OCI-LY3 (cell line): Measurements from ENCODE around the gene WEE1.

ENCODE experiments used
- H2AFZ ChIP-seq: fragments of 200-600, 300-600 bp; shearing (Covaris generic); 2 replicates; pipeline ENCODE4 v1.6.0; 2014; ENCODE audit warnings: antibody characterized with exemption, low read depth, low read length
- H3K27ac ChIP-seq: fragments of 200-600, 300-600 bp; sonication (generic); 2 replicates; pipeline ENCODE4 v1.5.1; 2014; ENCODE audit warnings: mild to moderate bottlenecking, low read length, moderate library complexity, mixed read lengths
- H3K27me3 ChIP-seq: fragments of 200-600, 300-600 bp; sonication (generic); 2 replicates; pipeline ENCODE4 v1.6.1; 2014; ENCODE audit warnings: low read depth, low read length, mixed read lengths
- H3K36me3 ChIP-seq: fragments of 200-600, 300-600 bp; sonication (generic); replicated peaks from 2 replicates; pipeline ENCODE3; 2014; ENCODE audit warnings: low read depth, low read length, mixed read lengths
- H3K4me1 ChIP-seq: fragments of 300-600, 200-600 bp; sonication (generic); 2 replicates; pipeline ENCODE4 v1.6.1; 2014; ENCODE audit warnings: low read length, mixed read lengths
- H3K4me2 ChIP-seq: fragments of 200-600, 300-600 bp; sonication (generic); 2 replicates; pipeline ENCODE4 v1.6.1; 2014; ENCODE audit warnings: low read length, mixed read lengths
- H3K4me3 ChIP-seq: fragments of 300-600, 200-600 bp; sonication (generic); 2 replicates; pipeline ENCODE4 v1.5.1; 2014; ENCODE audit warnings: antibody characterized with exemption, mild to moderate bottlenecking, low read length, moderate library complexity
- H3K79me2 ChIP-seq: fragments of 300-600, 200-600 bp; shearing (Covaris generic); 2 replicates; pipeline ENCODE4 v1.6.1; 2014; ENCODE audit warnings: mild to moderate bottlenecking, low read length, mixed read lengths
- H3K9ac ChIP-seq: fragments of 300-600, 200-600 bp; shearing (Covaris generic); 2 replicates; pipeline ENCODE4 v1.6.0; 2014; ENCODE audit warnings: mild to moderate bottlenecking, low read length, moderate library complexity
- H3K9me3 ChIP-seq: fragments of 200-600, 300-600 bp; shearing (Covaris generic); 2 replicates; pipeline ENCODE4 v1.6.1; 2014; ENCODE audit warnings: low read length, mixed read lengths; ENCODE audit not compliant: insufficient read depth
- H4K20me1 ChIP-seq: fragments of 200-600, 300-600 bp; sonication (generic); 2 replicates; pipeline ENCODE4 v1.6.1; 2016; ENCODE audit warnings: low read length, mixed read lengths; ENCODE audit not compliant: insufficient read depth
- EZH2phosphoT487 ChIP-seq: fragments of 200-600 bp; shearing (Covaris generic); IDR thresholded peaks from 2 replicates; pipeline ENCODE4 v1.6.1; 2018; ENCODE audit warnings: antibody characterized with exemption, mixed run types, low read depth
- TF ChIP-seq, protein P1 (sequence below): fragments of 200-600, 300-600 bp; sonication (generic); IDR thresholded peaks from 2 replicates; pipeline ENCODE4 v1.5.1; 2014; ENCODE audit warnings: antibody characterized with exemption, low read length, low read depth

The WEE1 gene

DNA sequence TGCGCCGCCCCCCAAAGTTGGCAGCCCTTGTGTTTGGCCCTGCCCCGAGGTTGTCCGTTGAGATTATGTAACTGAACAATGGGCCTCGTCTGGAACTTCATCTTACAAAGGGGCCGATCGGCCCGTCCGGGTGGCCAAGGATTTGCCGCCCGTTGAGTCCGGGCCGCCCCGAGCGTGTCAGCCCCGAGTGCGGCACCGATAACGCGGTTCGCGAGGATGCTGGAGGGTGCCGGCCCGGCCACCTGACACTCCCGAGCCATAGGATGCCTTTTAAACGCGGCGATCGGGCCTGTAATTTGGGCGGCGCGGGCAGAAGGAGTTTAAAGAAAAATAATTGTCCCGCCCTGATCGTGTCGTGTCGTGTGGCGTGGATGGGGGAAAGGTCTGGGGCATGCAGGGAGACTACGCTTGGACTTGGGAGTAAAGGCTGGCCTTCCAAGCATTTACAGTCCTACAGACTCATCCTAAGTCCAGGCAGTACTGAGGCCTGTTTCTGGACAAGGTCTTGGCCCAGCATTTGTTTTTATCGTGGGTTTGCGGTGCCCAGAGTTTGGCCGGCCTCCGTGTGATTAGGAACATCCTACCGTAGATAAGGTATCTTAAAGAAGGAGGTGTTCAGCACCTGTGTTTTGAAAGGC is 1.3 kb downstream of the WEE1 start:
- Histone ChIP-seq H3K79me2 (peaks cover 69% of the 10 kb centered on the region), H3K4me1 (peaks cover 48% of the 10 kb centered on the region), H4K20me1 (peaks cover 38% of the 10 kb centered on the region), H3K4me2 (peak overlapping the region; percentile 91), H3K9me3 (no peaks in the 10 kb centered on the region), H3K27ac (peak overlapping the region; percentile 77), H3K36me3 (peaks cover 50% of the 10 kb centered on the region), H3K4me3 (peak overlapping the region; percentile 95), H2AFZ (no peak overlapping the region), H3K9ac (peak overlapping the region; percentile 89), H3K27me3 (no peaks in the 10 kb centered on the region)
- TF ChIP-seq, protein P1, sequence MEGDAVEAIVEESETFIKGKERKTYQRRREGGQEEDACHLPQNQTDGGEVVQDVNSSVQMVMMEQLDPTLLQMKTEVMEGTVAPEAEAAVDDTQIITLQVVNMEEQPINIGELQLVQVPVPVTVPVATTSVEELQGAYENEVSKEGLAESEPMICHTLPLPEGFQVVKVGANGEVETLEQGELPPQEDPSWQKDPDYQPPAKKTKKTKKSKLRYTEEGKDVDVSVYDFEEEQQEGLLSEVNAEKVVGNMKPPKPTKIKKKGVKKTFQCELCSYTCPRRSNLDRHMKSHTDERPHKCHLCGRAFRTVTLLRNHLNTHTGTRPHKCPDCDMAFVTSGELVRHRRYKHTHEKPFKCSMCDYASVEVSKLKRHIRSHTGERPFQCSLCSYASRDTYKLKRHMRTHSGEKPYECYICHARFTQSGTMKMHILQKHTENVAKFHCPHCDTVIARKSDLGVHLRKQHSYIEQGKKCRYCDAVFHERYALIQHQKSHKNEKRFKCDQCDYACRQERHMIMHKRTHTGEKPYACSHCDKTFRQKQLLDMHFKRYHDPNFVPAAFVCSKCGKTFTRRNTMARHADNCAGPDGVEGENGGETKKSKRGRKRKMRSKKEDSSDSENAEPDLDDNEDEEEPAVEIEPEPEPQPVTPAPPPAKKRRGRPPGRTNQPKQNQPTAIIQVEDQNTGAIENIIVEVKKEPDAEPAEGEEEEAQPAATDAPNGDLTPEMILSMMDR = no peak
- no peak for TF ChIP-seq EZH2phosphoT487

DNA sequence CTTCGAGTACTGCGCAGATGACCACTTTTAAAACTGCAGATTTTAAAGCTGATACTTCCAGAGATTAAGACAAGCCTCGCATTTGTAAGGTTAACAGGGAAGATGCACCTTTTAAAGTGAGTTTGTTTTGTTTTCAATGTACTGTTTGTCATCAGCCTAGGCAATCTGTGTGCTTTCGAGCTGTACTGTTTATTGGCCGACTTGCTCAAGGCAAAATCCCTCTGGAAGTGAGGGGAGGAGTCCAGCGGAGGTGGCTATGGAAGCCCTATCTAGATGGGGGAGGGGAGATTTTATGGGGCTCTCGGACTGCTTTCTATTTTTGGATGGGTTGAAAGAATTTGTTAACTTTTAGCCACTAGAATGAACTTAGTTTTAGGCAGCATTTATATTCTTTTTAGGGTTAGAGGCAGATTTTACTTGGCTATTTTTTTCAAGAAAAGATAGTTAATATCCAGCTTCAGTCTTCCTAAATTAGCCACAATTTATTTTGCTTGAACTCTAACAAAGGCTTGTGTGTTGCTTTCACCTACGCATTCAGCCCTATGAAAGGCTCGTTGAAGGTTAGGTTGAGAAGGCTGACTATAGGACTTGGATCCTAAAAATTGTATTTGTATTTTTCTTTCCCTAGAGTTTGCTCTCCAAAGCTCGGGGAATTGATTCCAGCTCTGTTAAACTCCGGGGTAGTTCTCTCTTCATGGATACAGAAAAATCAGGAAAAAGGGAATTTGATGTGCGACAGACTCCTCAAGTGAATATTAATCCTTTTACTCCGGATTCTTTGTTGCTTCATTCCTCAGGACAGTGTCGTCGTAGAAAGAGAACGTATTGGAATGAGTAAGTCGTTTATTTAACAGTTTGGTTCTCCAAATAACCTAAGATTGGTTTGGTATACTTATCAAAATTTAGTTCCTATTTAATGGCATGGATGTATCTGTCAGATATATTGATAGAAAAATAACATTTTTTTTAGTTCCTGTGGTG is 2.1 kb downstream of the WEE1 start:
- Histone ChIP-seq H2AFZ (no peak overlapping the region), H4K20me1 (peaks cover 42% of the 10 kb centered on the region), H3K4me2 (peak overlapping the region; percentile 91), H3K4me3 (peak overlapping the region; percentile 95), H3K9me3 (no peaks in the 10 kb centered on the region), H3K79me2 (peaks cover 77% of the 10 kb centered on the region), H3K4me1 (peaks cover 40% of the 10 kb centered on the region), H3K36me3 (peaks cover 56% of the 10 kb centered on the region), H3K27ac (peak overlapping the region; percentile 77), H3K9ac (peak overlapping the region; percentile 89), H3K27me3 (no peaks in the 10 kb centered on the region)
- TF ChIP-seq, protein P1 = no peak
- TF ChIP-seq EZH2phosphoT487 = no peak

- Histone ChIP-seq H3K4me3 (peak overlapping the region; percentile 95), H2AFZ (no peak overlapping the region), H3K79me2 (peaks cover 90% of the 10 kb centered on the region), H4K20me1 (peaks cover 49% of the 10 kb centered on the region), H3K9ac (peak overlapping the region; percentile 89), H3K27me3 (no peaks in the 10 kb centered on the region), H3K27ac (peak overlapping the region; percentile 77), H3K9me3 (no peaks in the 10 kb centered on the region), H3K4me2 (peak overlapping the region; percentile 91), H3K4me1 (peaks cover 27% of the 10 kb centered on the region), H3K36me3 (peaks cover 69% of the 10 kb centered on the region)
- TF ChIP-seq EZH2phosphoT487 = no peak
- TF ChIP-seq, protein P1 = no peak
Observed at GRCh38 chr11:9576701-9577381, 3.4 kb downstream of the WEE1 start.

- Histone ChIP-seq H3K27ac (peak overlapping the region; percentile 77), H3K9ac (peak overlapping the region; percentile 89), H3K4me3 (peak overlapping the region; percentile 95), H3K27me3 (no peaks in the 10 kb centered on the region), H3K4me2 (peak overlapping the region; percentile 91), H4K20me1 (peaks cover 49% of the 10 kb centered on the region), H3K79me2 (peaks cover 97% of the 10 kb centered on the region), H2AFZ (no peak overlapping the region), H3K4me1 (peaks cover 21% of the 10 kb centered on the region), H3K36me3 (peaks cover 75% of the 10 kb centered on the region), H3K9me3 (no peaks in the 10 kb centered on the region)
- TF ChIP-seq, protein P1 = no peak
- no peak for TF ChIP-seq EZH2phosphoT487
Observed at GRCh38 chr11:9577556-9577955, 4.1 kb downstream of the WEE1 start.
